Gastroesophageal sphincter (tissue), 3 donors: Measurements from ENCODE around the gene FCHO1.

Source experiments
- EP300 ChIP-seq: sonication (generic); formaldehyde crosslinking; IDR thresholded peaks from one replicate; pipeline ENCODE4 v1.6.1; 2017; ENCODE audit warnings: antibody characterized with exemption, mild to moderate bottlenecking
- POLR2A ChIP-seq, 2 donors: fragments of 450-650 bp; IDR thresholded peaks; one replicate each; pipeline ENCODE4 v1.6.1; 2017; ENCODE audit warnings: antibody characterized with exemption in 2 of 2, mild to moderate bottlenecking in 2 of 2, moderate library complexity in 1 of 2
- POLR2AphosphoS5 ChIP-seq: sonication (generic); formaldehyde crosslinking; IDR thresholded peaks from one replicate; pipeline ENCODE4 v1.6.1; 2017; ENCODE audit warnings: antibody characterized with exemption
- TF ChIP-seq, protein P1 (sequence below), 4 experiments: fragments of 200-600 bp in 2 of 4; fragments of 450-650 bp in 2 of 4; sonication (generic) in 1 of 4; IDR thresholded peaks; one replicate each; pipeline ENCODE4 v1.5.1; 2017 to 2019; ENCODE audit warnings: antibody characterized with exemption in 4 of 4, mild to moderate bottlenecking in 2 of 4, moderate library complexity in 2 of 4

DNA sequence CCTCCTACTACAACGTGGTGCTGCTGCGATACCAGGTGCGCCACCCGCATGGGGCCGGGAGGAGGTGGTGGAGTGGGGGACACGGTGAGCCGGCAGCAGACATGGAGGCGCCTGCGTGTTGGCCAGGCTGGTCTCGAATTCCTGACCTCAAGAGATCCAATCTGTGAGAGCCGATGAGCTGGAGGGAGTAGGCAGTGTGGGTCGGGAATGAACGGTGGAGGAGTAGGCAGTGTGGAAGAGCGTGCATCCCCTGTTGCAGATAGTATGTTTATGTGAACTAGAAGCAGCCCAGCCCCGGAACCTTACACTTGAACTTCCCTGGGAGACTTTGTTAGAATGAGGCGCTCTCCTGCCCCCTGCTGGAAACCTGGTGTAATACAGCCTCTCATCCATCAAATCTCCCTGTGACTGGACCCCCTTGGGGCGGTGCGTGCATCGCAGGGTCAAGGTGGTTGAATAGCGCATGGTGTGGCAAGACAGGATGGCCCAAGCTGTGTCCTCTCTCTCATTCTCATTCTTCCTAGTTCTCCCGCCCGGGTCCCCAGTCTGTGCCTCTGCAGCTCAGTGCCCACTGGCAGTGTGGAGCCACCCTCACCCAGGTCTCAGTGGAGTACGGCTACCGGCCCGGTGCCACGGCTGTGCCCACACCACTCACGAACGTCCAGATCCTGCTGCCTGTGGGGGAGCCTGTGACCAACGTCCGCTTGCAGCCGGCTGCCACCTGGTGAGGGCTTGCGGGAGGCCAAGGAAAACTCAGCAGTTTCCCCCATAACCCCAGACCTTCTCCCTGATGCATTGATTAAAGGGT, 33.1 kb downstream of the FCHO1 start:
- TF ChIP-seq, protein P1, sequence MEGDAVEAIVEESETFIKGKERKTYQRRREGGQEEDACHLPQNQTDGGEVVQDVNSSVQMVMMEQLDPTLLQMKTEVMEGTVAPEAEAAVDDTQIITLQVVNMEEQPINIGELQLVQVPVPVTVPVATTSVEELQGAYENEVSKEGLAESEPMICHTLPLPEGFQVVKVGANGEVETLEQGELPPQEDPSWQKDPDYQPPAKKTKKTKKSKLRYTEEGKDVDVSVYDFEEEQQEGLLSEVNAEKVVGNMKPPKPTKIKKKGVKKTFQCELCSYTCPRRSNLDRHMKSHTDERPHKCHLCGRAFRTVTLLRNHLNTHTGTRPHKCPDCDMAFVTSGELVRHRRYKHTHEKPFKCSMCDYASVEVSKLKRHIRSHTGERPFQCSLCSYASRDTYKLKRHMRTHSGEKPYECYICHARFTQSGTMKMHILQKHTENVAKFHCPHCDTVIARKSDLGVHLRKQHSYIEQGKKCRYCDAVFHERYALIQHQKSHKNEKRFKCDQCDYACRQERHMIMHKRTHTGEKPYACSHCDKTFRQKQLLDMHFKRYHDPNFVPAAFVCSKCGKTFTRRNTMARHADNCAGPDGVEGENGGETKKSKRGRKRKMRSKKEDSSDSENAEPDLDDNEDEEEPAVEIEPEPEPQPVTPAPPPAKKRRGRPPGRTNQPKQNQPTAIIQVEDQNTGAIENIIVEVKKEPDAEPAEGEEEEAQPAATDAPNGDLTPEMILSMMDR (IDR thresholded peaks at IDR 0.05) = peak in 3 of 4 experiments; percentile 57 to 71 (median 57)
- no peak for TF ChIP-seq POLR2A (IDR thresholded peaks at IDR 0.05)
- TF ChIP-seq POLR2AphosphoS5 = no peak
- TF ChIP-seq EP300 = no peak
